Choroid plexus epithelial cell (primary cell): ENCODE results near the gene LHFPL2.

Source experiments
- DNase-seq: peaks from one replicate; pipeline ENCODE4 v3.0.0-alpha.2; 2010; ENCODE audit warnings: low read depth
- H3K4me3 ChIP-seq: 2 replicates; pipeline ENCODE4 v1.5.1; 2011; ENCODE audit warnings: low read depth, mild to moderate bottlenecking, control low read depth, low read length, moderate library complexity
- TF ChIP-seq, protein P1 (sequence below): conservative IDR thresholded peaks from 2 replicates; pipeline ENCODE4 v1.5.1; 2011; ENCODE audit warnings: low read depth, mild to moderate bottlenecking, control low read depth, inconsistent platforms, low read length, moderate library complexity

The LHFPL2 gene

DNA sequence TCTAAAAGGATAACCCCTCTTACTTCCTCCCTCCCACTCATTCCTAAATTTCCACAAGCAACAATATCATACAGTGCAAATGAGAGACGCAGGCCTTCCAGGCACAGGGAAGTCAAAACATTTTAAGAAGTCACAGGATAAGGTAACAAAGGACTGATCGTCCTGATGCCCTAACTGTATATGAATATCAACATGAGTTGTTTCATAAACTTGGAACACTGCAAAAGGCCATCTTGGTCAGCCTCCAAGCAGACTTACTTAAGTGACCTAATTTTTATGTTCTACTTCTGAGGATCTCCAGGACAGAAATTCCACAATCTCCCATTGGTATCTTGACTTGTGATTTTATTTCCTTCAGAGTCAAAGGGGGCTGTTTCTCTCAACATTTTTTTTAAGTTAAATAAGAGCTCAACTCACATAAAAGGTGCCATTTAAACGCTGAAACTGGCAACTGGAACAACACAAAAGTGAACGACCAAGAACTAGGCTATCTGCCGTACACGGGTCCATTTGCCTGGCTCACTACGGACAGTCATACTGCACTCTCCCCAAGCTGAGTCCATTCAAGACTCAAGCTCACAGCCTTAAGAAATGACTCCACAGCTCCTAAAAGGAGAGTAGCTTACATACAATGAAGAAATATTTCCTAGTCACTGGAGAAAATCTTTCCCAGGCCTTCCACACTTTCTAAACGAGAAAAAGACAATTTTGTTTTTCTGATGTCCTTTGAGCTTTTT, 71.3 kb downstream of the LHFPL2 start:
- TF ChIP-seq, protein P1, sequence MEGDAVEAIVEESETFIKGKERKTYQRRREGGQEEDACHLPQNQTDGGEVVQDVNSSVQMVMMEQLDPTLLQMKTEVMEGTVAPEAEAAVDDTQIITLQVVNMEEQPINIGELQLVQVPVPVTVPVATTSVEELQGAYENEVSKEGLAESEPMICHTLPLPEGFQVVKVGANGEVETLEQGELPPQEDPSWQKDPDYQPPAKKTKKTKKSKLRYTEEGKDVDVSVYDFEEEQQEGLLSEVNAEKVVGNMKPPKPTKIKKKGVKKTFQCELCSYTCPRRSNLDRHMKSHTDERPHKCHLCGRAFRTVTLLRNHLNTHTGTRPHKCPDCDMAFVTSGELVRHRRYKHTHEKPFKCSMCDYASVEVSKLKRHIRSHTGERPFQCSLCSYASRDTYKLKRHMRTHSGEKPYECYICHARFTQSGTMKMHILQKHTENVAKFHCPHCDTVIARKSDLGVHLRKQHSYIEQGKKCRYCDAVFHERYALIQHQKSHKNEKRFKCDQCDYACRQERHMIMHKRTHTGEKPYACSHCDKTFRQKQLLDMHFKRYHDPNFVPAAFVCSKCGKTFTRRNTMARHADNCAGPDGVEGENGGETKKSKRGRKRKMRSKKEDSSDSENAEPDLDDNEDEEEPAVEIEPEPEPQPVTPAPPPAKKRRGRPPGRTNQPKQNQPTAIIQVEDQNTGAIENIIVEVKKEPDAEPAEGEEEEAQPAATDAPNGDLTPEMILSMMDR = no peak
- H3K4me3 ChIP-seq = no peak overlapping the region
- peak; percentile 47 for DNase-seq

DNA sequence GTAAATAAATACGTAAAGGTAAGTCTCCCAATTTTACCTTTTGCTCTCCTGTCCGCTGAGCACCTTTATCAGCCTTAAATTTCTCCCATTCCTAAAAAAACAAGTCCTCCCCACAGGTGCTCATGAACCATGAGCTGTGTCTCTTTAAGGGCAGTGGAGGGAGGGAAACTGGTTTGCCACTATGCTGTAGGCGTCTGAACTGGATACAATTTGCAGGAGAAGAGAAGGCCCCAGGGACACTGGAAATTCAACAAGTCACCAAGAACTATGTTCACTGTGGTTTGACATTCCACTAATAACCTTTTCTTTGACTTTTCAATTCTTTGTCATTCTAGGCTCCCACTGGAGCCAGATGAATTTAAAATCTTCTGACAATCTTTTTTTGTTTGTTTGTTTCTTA, 72.2 kb downstream of the LHFPL2 start:
- H3K4me3 ChIP-seq = no peak overlapping the region
- TF ChIP-seq, protein P1 = no peak
- peak; percentile 47 for DNase-seq

DNA sequence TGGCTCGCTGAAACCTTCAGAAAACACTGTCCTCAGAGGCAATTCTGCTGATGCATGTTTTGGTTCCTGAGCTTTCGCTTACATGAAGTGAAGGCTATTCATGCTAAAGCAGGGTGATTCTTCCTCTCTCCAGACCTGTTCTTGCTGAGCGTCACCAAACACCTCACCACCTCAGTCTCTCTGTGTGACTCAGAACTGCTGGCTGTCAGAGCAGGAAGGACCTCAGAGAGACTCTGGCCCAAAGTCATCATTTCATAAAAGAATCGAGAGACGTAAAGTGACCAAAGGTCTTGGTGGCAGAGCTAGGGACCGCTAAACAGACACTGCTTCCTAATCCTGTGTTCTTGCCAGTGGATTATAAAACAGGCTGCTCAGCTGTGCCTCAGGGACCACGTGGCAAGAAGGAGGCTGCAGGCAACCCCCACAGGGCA, 73.8 kb downstream of the LHFPL2 start:
- peak; percentile 64 for DNase-seq
- no peak overlapping the region for H3K4me3 ChIP-seq

DNA sequence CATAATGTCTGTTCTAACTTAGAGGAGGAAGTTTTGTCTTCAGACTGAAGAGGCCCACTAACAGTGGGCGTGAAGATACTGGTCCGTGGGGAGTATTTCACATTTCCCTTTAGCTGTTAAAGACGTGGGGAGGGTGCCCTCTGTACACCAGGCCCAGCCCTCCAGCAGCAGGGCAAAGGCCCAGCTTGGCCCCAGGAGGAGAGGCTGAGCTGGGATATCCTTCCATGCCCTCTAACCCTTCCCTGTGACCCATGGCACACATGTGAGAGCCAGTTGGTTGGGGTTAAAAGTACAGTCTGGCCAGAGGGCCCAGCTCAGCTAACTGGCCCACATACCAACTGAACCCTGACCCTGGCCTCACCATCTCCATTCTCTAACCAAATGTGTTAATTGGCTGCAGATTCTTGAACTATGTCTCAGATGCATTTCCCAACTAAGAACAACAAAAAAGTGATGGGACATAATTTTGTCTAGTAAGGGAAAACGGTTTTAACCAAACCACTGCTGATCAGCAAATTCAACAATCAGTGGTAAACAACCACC, 74.4 kb downstream of the LHFPL2 start:
- DNase-seq = peak; percentile 64
- TF ChIP-seq, protein P1 = no peak
- no peak overlapping the region for H3K4me3 ChIP-seq

More for the DNA sequence above, 73.8 kb downstream of the LHFPL2 start:
- TF ChIP-seq, protein P1 = no peak

DNA sequence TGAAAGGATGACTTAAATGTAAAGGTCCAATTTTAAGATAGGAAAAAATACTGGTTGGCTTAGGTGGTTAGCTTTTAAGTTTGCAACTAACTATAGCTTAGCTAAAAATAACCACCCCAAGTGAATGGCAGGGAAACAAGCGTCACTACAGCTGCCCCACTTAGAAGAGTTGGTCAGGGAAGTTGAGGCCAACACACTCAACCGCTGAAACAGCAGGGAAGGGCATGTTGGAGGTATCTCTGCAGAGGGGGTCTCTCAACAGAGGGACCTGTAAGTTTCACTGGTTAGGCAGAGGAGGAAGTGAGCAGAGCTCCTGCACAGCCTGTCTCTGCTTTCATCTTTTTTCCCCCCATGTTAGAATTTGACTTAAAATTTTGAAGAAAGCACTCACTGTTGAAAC, 75.3 kb downstream of the LHFPL2 start:
- H3K4me3 ChIP-seq = no peak overlapping the region
- no peak for DNase-seq
- TF ChIP-seq, protein P1 = no peak

DNA sequence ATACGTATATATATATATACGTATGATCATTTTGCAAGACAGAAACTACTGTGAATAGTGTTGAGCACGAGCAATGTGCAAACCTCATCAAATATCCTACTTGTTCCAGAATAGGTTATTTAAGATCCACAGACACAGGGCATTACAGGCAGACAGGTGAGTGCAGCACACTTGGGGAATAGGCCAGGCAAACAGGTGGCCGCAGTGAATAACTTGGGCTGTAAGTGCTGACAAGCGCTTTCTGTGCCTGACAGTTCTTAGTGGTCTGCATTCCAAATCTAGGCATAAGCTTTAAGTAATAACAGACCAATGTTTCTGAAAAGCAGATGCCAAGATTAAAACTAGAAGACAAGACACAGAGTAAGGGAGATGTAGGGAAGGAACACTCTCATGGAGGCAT, 77.9 kb downstream of the LHFPL2 start:
- no peak overlapping the region for H3K4me3 ChIP-seq
- no peak for DNase-seq
- TF ChIP-seq, protein P1 = no peak

DNA sequence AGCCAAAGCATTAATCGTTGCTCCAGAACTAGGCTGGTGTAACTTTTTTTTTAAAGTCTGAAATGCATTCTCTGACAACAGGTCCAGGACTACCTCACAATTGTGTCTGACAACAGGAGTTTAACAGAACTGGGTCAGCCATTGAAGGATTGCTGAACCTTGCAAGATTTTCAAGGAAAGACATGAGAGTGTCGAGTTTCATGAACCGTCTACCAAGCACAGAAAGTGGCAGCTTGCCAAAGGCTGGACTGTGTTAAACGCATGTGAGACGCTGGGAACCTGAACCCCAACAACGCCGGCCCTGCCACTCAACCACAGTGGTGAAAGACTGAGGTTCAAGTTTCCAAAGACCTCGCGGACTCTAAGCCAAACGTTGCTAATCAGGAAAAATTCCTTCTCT, 79.1 kb downstream of the LHFPL2 start:
- DNase-seq = peak; percentile 98
- TF ChIP-seq, protein P1 = no peak
- H3K4me3 ChIP-seq = no peak overlapping the region
